GM19324 (cell line): ENCODE measurements around the gene EID1.
"Not testable (repeated sequence)": the region's sequence is repeated elsewhere in the genome, so short reads cannot be mapped to it uniquely, and the experiment has no call there.

Experiments used
- ATAC-seq: cut with Tn5 transposase; IDR thresholded peaks from one replicate; pipeline ENCODE4 v1.9.1; 2021; ENCODE audit warnings: mild to moderate bottlenecking, moderate library complexity; ENCODE audit not compliant: unreplicated experiment, low FRiP score

EID1 gene, protein sequence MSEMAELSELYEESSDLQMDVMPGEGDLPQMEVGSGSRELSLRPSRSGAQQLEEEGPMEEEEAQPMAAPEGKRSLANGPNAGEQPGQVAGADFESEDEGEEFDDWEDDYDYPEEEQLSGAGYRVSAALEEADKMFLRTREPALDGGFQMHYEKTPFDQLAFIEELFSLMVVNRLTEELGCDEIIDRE

DNA sequence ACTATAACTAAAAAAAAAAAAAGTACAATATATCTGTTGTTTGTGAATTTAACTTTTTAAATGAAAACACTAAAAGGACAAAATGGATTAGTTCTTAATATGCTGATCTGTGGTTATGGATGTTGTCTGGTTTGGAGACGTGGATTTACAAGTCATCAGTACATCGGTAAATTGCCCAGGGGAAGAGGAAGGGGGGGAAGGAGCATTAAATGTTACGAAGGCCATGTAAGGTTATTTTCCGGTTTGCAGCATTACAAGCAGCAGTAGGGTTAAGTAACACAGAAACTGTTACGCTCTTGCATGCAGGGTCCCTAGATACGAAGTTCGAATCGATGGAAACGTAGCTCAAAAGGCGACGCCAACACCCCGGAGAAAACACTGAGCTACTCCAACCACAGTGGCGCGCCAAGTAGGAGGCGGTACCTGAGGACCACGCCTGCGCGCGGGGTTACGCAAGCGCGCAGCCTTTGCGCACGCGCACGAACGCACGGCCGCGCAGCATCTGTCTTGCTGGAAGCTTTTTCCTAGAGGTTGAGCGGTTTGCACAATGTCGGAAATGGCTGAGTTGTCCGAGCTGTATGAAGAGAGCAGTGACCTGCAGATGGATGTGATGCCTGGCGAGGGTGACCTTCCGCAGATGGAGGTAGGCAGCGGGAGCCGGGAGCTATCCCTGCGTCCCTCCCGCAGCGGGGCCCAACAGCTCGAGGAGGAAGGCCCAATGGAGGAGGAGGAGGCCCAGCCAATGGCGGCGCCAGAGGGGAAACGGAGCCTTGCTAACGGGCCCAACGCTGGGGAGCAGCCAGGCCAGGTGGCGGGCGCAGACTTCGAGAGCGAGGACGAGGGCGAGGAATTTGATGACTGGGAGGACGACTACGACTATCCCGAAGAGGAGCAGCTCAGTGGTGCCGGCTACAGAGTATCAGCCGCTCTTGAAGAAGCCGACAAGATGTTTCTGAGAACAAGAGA is at the start of gene EID1:
TSS of gene EID1 (plus strand) at position 505 of the 966 bp plus-strand sequence. CDS start at position 548, 43 bp downstream.
- peak; percentile 98 for ATAC-seq

DNA sequence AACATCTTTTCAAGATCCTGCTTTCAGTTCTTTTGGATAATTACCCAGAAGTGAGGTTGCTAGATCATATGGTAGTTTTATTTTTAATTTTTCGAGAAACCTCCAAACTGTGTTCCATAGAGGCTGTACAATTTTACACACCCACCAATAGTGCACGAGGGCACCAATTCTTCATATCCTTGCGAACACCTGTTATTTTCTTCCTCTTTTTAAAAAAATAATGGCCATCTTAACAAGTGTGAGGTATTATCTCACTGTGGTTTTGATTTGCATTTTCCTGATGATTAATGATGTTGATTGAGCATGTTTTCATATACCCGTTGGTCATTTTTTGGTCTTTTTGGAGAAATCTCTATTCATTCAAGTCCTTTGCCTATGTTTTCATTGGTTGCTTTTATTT is 49.5 kb upstream of the EID1 start:
- ATAC-seq: no peak

DNA sequence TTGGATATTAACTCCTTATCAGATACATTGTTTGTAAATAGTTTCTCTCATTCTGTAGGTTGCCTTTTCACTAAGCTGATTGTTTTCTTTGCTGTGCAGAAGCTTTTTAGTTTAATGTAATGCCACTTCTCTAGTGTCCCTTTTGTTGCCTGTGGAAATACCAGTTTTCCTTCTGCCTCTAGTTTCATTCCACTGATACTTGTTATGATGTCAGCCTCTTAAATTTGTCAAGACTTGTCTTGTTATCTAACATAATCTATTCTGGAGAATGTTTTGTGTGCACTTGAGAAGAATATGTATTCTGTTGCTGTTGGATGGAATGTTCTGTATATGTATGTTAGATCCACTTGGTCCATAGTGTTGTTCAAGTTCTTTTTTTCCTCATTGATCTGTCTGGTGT is 49.0 kb upstream of the EID1 start:
- no peak for ATAC-seq

DNA sequence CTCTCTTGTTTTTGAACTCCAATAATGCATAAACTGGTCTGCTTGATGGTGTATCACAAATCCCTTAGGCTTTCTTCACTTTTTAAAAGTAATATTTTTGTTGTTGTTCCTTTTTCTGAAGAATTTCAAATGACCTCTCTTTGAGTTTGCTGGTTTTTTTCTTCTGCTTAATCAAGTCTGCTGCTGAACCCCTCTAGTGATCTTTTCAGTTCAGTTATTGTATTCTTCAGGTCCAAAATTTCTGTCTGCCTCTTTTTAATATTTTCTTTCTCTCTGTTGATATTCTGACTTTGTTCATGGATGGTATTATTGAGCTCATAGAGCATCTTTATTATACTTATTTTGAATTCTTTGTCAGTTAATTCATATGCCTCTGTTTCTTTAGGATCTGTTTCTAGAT is 45.3 kb upstream of the EID1 start:
- no peak for ATAC-seq

DNA sequence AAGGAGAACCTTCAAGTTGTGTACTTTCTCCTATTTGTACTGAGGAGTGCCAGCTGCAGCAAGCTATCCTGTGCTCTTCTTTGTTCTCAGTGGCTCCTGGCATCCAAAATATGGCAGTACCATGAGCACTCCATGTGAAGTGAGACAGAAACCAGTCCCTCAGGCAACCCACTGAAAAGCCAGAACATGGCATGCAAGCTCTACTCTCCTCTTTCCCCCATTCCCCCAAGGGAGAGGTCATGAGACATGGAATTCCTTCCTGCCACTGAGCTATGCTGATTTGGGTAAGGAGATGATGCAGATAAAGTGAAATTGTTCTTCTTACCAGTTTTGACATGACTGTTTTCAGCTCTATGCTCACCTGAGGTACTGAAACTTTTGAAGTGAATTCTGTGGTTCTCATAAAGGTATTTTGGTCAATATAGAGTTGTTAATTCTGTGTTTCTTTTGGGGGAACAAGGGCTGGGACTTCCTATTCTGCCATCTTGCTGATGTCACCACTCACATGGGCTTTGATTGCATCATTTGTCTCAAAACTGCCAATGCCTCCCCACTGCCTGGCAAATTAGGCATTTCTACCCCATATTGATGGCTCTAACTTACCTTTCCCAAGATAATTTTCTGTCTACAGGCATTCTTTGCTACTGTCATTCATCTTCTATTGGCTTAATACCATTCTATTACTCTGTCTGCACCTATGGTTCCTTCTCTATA is 44.3 kb upstream of the EID1 start:
- no peak for ATAC-seq

DNA sequence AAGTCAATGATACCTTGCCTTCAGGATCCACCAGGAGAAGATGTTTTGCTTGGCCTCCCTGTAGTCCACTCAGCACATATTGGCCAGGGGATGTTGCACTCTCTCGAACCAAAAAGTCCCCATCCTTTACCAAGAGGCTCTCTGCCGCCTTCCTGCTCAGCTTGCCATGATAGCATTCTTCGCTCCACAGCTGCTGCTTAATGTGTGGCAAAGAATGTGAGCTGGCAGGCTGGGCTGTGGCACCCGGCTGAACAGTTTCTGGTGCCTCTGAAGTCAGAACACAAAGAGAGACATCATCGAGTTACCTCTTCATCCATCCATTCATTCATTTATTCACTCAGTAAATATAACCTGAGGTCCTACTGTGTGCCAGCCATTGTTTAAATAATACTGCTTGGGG is 43.2 kb upstream of the EID1 start:
- no peak for ATAC-seq

DNA sequence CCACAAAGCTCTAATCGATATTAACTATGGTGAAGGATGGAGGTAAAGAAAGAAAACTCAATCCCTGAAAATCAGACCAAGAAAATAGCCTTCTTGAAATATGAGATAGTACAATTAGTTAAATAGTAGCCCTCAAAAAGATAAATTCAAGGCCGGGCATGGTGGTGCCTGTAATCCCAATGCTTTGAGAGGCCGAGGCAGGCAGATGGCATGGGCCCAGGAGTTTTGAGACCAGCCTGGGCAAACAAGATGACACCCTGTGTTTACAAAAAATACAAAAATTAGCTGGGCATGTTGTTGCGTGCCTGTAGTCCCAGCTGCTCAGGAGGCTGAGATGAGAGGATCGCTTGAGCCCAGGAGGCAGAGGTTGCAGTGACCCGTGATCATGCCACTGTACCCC is 35.4 kb upstream of the EID1 start:
- ATAC-seq: no peak

DNA sequence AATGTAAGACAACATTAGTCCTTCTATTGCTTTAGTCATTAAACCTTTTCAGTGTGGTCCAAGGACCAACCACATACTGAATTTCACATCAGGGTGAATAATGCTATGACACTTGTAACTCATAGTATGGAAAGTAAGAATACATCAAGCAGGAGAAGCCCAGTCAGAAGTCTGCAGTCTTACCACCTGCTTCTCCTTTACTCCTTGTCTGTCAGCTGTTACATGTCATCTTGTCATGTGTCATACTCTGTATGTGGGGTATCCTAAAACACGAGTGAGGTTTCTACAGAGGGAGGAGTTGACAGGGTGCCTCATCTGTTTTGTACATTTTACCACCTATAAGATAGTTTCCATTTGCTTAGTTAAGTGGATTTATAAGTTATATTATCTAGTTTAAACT is 32.8 kb upstream of the EID1 start:
- ATAC-seq: no peak

DNA sequence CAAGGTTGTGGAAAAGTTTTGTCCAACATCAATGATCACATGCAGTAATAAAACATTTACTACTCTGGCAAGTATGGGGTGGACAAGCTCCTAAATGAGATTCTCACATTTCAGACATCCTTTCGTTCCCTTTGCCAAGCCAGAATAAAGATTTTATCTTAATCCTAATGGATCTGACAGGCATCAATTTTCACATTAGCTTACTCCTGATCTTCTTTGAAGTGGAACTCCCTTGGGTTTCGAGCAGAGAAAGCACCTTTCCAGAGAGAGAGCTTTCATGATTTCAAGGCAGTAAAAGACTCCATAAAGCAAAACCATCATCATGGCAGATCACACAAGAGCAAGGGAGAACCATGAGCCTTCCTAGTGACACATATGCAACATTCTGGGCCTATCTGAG is 27.3 kb upstream of the EID1 start:
- ATAC-seq: no peak

DNA sequence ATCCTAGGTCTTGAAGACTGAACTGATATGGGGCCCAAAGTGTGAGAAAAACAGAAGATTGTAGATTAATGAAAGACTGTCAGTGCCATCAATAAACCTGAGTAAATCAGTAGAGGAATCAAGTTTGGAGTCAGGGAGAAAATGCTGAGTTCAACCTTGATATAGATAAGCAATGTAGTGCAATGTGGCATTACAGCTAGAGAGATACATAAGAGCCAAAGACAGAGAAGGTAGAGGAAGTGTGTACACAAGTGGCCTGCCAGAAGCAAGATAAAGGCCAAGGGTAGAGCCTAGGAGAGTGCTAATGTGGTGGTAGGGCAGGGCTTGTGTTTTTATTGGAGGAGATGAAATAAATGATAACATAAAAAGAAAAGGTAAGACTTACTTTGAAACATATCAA is 26.0 kb upstream of the EID1 start:
- ATAC-seq: no peak

DNA sequence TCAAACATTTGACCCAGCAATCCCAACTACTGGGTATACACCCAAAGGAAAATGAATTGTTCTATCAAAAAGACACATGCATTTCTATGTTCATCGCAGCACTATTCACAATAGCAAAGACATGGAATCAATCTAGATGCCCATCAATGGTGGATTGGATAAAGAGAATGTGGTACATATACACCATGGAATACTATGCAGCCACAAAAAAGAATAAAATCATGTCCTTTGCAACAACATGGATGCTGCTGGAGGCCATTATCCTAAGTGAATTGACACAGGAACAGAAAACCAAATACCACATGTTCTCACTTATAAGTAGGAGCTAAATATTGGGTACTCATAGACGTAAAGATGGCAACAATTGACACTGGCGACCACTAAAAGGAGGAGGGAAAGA is 23.5 kb upstream of the EID1 start:
- ATAC-seq: not testable (repeated sequence)

DNA sequence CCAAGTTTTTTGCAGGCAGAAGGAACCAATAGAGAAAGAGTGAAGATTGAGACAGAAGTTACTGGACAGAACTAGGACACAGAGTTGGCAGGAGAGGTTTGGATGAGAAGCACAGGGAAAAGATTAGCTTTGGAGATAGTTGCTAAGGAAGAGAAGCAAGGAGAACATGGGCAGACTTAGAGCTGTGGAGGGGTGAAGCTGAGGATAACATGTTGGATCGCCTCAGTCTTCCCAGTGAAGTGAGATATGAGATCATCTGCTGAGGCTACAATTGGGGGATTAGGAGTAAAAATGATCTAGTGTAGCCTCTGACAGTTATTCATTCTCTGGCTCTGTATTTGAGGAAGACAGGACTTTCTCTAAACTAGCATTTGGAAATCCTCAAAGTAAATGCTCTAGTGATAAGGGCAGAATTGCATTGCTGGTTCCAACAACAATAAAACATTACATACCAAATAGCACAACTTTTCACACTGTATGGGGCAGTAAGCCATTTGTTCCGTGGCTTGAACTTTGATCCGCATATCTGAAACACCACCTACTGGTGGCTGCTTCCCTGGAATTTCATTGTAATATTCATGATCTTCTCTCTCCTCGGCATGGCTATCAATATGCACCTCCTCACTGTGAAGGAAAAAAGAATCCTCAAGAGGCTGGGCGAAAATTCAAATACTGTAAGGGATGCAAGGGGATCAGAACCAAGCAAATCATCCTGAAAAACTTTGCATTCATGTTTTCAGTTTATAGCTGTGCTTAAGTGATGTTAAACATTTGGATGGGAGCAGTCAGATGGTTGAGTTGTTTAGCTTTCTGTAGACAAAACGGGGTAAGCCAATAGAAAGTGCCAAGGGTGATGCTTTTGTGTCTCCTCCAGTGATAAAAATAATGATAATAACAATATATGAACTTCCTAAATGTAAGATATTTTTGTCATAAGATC is 22.2 kb upstream of the EID1 start:
- no peak for ATAC-seq

DNA sequence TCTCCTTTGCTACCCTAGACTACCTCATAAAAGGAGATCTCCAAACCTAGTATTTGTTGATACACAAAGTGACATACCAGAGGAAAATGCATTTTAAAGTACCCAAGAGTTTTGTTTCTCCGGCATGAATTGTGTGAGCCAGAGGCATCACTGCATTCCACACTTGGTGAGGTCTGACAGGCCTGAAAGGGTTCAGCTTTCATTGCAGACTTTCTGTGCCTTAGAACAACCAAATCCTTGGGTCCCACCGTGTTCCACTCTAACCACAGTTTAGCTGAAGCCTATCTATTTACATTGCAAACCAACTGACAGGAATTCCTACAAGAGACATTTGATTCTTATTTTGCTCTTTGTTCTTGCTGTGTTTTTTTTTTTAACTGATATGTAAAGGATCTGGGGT is 21.0 kb upstream of the EID1 start:
- no peak for ATAC-seq

DNA sequence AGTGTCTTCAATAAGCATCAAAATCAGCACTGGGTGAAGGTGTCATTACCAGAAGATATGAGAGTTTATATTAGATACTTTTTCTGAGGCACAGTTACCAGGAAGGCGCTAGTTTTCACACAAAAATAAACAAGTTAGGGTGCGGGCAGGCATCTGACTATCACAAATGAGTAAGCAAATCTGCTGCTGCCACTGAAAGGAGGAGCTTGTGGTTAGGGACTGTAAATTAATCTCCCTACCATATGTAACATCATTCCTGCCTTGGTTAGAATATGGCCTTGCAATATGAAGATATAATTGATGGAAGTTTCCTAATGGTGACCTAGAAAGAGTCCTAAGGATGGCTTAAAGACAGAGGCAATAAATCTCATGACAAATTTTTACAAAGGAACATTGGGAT is 19.5 kb upstream of the EID1 start:
- ATAC-seq: no peak

DNA sequence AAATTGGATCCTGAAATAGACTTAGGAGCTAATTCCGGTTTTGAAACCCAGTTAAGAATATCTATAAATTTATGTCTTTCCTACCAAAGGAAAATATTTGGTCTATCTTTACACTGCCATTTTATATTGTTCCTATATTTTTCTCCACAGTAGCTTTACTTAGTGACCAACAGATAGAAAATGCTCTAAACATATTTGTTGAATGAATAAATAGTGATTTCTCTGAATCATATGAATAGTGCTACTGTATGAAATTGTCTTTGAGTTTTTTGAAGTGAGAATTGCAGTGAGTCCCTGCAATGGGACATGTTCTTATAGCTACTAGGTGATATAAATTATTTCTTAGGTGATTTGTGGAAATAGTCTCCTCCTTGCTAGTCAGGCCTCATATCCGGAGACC is 18.5 kb upstream of the EID1 start:
- no peak for ATAC-seq

DNA sequence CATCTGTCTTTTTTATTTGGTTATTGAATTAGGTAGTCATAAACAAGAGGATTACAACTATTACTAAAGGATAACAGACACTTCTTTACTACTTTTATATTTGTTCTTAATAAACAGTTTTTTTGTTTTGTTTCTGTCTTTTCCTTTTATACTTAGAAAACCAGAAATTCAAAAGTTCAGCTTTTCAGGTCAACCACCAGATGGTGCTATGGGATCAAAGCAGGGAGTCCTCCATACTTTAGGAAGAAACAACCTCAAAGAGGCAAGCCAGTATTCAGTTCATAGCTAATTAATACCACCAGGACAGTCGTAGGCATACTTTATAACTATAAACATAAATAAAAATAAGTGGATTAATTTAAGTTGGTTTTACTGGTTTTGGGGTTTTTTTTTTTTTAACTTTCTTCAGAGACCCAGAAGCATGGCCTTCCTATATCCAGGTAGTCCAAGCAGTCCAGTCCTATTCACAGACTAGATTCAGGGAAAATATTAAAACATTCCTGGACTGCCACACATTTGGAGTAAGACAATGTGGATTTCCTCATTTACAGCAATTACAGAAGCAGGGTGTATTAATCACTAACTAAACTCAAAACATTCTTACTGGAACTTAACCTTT is 16.0 kb upstream of the EID1 start:
- ATAC-seq: no peak

DNA sequence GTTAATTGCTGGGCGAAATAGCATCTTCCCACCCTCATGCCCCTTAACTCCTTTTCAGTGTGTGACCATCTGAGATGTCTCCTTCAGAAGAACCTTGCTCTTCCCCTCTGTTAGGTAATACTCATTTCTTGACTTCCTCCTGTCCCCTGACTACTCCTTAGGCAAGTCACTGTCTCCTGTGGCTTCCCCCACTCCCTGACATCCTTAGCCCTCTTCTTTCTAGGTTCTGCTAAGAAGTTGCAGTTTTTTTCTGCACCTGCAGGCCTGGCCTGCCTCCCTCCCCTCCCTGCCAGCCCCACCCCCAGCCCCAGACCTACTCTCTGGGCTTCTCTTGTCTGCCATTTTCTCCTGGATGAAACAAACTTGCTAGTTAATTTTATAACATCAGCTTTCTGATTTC is 15.2 kb upstream of the EID1 start:
- ATAC-seq: no peak

DNA sequence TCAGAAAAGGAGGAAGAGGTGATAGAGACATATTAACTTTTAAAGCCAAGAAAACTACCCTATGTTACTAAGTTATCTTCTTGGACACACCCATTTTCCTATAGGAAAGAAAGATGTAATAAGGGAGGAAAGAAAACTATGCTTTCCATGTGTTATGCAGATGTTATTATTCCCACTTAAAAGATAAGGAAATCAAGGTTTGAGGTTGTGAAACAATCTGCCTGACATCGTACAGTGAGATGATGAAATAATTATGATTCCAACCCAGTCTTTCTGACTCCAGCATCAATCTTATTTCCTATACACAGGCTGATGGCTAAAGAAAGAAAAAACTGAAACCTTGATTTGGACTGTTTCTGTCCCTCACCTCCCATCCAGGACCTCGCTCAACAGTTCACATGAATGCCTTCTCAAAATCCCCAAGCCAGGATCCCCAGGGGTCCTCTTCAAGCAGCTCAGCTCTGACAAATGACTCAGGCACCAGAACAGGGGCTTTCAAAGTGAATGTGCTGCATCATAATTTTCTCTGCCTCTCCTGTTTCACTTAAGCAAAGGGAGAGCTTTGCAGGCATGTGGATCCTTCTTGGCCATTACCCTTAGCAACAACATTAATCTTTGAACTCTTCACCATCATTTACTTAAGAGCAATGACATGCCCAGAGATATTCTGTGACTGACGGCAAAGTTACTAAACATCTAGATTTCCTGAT is 12.4 kb upstream of the EID1 start:
- no peak for ATAC-seq

DNA sequence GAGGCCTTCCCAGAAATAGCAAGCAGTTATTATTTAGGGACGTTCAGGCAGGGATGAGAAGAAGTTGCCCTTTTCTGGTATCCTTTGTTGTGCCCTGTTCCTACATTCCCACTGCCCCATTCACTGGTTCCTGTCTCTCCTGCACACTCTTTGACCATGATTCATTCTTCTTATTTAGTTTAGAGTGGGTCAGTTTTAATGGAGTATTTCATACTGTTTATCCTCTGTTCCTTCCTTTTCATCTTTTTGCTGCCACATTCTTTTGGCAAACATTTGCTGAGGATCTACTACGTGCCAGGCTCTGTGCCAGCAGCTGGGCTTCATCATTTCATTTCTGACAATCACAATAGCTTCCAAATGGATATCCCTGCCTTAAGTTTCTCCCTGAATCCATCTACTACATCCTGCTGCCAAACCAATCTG is 11.8 kb upstream of the EID1 start:
- no peak for ATAC-seq
